DMS153 treated with DMSO at 0.1 percent for 48 hours (cell line): Measurements from ENCODE around the gene CEND1.

ENCODE experiments used
- DNase-seq: peaks from one replicate; lab custom pipeline; 2025; ENCODE audit not compliant: unreplicated experiment; lab: John Stamatoyannopoulos, UW

The CEND1 gene

DNA sequence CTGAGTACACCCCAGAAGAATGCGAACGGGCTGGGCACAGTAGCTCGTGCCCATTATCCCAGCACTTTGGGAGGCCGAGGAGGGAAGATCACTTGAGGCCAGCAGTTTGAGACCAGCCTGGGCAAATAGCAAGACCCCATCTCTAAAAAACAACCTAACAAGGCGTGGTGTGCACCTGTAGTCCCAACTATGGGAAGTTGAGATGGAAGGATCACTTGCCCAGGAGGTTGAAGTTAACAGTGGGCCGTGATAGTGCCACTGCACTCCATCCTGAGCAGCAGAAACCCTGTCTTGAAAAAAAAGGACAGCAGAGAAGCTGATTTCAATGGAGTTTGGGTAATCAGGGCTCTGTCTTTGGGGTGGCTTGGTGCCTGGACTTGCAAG is 23.2 kb upstream of the CEND1 start:
- DNase-seq, result no peak

- no peak for DNase-seq
These were observed 22.5 kb upstream of the CEND1 start for GRCh38 chr11:812390-812789.

DNA sequence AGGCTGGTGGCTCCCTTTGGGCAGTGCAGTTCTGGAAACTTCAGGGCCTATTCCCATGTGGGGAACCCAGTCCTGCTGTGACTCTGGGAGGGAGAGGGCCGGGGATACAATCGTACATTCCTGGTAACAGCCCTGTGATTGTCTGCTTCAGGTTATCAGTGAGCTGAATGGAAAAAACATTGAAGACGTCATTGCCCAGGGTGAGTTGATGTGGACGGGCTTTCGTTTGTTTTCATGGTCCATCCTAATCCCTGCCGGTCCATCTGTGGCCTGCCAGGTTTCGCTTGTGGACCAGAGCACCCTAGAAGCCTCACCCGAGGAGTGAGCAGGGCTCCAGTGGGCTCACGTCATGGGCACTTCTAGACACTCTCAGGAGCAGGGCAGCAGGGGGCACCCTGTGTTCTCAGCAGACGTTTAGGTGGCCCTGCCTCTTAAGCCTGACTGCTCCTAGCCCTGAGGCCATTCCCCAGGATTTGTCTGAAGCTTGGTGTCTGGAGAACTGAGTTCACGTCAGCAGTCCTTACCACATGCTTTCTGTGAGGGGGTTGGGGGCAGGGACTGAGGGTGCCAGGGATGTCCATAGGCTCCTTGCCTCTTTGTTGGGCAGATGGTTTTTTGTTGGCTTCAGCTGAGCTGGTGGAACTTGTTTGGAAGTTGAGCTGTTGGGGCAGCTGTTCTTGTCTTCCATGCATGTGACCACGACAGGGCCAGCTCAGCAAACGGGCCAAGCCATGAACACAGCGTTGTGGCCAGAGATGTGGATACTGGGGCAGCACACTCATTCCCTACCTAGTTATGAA is 21.8 kb upstream of the CEND1 start:
- DNase-seq, result no peak

GRCh38 chr11:810040-810567 is 20.2 kb upstream of the CEND1 start:
- no peak for DNase-seq

- peak; percentile 91 for DNase-seq
These were observed 19.6 kb upstream of the CEND1 start, which contains the start of gene RPLP2 for GRCh38 chr11:809287-810039. TSS of gene RPLP2 (plus strand) at chr11:809967. CDS start at chr11:810235, 268 bp downstream.

- no peak for DNase-seq
These were observed 18.8 kb upstream of the CEND1 start for GRCh38 chr11:808427-809286.

DNA sequence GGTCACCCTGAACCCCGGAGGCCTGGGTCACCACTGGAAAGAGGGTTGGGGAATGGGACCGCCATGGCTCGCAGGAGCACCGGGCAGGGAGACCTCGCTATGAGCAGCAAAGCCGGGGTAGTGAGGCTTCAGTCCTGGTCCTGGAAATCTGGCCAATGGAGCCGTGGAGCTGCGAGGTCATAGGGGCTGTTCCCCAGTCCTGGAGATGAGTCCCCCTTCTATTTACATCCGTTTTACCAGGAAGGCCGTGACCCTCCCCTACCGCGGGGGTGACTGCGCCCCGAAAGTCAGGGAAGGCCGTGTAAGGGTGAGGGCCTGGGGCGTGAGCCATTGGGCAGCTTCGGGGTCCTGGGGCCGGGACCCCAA is 14.7 kb upstream of the CEND1 start:
- DNase-seq, result no peak

DNA sequence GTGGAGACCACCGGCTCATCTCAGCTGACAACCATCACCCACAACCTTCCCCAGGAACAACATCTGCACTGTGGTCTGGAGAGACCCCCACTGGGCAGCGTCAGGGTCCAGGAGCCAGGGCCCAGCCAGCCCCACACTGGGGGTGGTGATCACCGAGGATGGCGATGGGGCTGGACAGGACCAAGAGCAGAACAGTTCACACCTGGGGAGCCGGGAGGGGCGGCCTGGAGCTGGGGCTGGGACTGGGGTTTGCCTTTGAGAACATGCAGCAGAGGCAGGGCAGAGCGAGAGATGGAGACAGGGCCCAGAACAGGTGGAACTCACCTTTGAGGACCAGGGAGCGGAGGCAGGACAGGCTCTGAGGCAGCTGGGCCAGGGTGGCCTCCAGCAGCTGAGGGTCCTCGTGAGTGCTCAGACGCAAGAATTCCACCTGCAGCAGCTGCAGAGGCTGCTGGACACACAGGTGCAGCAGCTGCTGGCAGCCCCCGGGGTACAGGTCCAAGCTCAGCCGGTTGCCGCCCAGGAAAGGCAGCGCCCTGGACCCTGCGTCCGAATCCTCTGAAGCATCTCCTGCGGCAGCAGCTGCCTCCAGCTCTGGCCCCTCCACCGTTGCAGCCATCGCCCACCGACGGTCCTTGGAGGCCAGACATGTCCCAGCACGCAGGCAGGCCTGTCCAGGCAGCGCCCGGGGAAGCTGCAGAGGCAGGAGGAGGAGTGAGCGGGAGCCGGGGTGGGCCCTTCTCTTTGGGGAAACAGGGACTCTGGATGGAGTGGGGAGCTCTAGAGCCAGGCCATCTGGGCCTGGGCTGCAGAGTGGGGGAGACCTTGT is 14.1 kb upstream of the CEND1 start:
- DNase-seq, result no peak

- DNase-seq, result no peak
These were observed 13.5 kb upstream of the CEND1 start for GRCh38 chr11:803467-803742.

DNA sequence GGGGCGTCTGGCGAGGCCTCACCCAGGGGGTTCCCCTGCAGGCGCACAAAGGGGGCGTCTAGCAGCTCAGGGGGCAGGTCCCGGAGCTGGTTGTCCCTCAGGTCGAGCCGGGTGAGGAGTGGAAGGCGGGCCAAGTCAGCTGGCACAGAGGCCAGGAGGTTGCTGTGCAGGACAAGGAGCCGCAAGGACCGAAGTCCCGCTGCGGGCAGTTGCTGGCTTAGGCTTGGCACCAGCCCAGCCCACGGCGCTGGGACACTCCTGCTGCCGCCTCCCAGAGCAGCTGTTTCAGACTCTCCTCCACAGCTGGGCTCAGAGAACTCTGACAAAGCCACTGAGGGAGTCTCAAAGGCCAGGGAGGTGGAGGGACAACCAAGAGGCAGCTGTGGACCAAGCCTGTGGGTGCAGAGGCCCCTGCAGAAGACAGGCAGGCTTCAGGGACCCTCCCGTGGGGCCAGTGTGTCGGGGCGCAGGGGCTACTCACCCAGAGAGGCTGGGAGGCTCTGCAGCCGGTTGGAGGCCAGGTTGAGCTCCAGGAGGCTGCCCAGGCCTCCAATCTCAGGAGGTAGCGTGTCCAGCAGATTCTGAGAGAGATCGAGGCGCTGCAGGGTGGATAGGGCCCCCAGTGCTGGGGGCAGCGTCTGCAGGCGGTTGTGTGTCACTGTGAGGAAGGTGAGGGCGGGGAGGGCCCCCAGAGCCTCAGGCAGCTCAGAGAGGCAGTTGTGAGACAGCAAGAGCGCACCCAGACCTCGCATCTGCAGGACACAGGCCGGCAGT is 13.0 kb upstream of the CEND1 start:
- DNase-seq, result no peak

GRCh38 chr11:802018-802617 is 12.2 kb upstream of the CEND1 start:
- no peak for DNase-seq

GRCh38 chr11:801097-801780 is 11.3 kb upstream of the CEND1 start:
- no peak for DNase-seq

DNA sequence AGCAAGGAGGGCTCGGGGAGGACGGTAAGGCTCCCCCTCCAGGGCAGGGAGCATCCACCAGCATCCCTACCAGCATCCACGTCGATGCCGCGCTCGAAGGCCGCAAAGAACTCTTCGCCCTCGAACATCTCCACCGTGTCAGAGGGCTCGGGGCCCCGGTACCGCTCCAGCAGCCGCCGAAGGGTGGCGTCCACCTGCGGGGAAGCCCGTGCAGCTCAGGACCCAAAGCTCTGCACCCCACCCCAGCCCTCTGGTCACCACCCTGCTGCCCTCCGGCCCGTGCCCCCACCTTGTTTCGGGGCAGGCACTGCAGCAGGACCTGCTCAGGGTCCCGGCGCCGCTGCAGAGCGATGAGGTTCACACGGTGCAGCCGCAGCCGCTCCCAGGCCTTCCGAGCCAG is 10.6 kb upstream of the CEND1 start:
- no peak for DNase-seq

DNA sequence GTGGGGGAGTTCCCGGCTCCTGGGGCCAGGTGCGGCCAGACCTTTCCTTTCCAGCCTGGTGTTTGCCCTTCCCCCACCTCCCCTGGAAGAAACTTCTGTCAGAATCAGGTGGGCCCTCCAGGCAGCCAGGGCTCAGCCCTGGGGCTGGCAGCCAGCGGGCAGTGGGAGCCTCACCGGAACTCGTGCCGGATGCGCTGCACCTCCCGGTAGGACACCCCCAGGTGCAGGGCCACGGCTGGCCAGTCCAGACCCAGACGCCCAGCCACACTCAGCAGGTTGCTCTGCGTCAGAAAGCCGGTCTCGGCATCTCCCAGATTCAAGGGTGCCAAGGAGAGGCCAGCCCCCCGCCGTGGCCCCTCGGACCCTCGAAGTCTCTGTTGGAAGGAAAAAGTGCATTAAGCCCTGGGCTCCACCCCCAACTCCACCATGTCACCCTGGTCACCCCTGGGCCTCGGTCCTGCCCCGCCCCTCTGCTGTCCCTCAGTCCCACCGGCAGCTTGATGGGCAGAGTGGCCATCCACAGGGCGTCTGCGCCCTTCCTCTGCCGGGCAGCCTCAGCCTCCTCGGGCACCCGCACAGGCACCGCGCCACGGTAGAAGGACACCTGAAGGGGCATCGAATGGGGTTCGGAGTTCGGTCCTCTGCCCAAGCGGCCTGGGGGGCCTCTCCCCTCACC is 9.9 kb upstream of the CEND1 start:
- no peak for DNase-seq

GRCh38 chr11:798093-798713 is 8.3 kb upstream of the CEND1 start, which contains the start of gene SLC25A22:
TSS of gene SLC25A22 (minus strand) at chr11:798281. CDS start at chr11:795006, 3,275 bp downstream.
- DNase-seq, result peak; percentile 54

DNA sequence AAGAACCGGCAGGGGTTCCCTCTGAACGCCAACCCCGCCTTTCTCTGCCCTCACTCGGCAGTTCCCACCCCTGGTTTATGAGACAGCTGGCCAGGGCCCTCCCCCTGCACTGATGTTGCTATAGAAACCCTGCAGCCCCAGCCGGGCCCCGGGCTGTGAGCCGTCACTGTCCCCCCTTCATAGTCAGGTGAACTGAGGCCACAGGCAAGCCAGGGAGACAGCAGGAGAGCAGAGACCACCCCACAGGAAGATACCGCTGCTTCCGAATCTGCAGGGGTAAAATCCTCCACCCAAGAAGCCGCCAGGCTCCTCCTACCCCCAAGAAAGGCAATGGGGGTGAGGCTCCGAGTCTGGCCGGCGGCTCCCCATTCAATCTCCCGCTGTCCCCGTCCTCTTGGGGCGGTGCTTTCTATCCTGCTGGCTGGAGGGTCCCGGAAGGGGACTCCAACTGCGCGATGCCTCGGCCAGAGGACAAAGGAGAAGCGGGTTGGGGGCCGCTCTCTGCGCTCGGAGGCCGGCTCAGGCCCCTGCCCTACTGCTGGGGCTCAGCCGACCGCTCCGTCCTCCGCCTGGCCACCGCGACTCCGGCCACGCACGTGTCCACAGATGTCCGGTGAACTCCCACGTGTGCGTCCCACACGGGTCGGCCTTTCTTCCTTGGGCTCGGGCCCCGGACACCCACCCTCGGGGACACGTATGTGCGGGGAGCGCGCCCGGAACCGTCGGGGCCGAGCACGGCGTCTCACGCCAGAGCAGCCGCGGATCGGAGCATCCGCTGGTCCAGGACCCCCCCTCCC is 7.6 kb upstream of the CEND1 start:
- peak; percentile 54 for DNase-seq
